ENCODE results near the gene POLR1F. TPM values are rescaled to one million over a fixed set of nuclear protein-coding genes. Genes with fewer than 3 reads are reported as not detected.

Gene POLR1F
- total and polyA plus RNA-seq, 2 experiments from 2014 or later = 14.4 to 17.2 TPM

DNA sequence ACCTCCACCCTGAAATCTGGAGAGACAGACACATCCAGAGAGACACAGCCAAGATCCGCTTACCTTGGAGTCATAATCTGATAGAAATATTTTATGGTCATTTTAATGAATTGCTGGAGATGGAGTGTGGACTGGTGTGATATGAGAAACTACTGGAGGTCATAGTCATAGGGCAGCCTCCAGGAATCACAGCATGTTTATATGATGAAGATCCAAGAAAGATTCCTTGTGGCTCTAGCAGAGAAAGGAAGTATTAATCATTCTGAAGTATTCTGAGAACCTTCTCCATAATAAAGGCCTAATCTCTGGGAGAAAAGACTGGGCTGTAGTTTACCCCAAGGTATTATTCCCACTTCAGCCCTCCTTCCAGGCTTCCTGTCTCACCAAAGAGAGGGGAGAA is 38.0 kb downstream of the POLR1F start:
- Histone ChIP-seq H3K79me2 (no peaks in the 10 kb centered on the region), H3K9me3 (ENCODE audit: low read depth) (no peaks in the 10 kb centered on the region), H3K4me3 (no peak overlapping the region), H3K4me2 (no peak overlapping the region), H2AFZ (no peak overlapping the region), H3K36me3 (replicated peaks; ENCODE audit: insufficient read depth, low read depth) (no peaks in the 10 kb centered on the region), H3K9me2 (replicated peaks; ENCODE audit: insufficient read depth) (no peaks in the 10 kb centered on the region), H3K27ac (no peak overlapping the region), H4K20me1 (ENCODE audit: insufficient read depth, poor library complexity, severe bottlenecking) (no peaks in the 10 kb centered on the region), H3K27me3 (no peaks in the 10 kb centered on the region), H3K4me1 (ENCODE audit: insufficient read depth) (no peaks in the 10 kb centered on the region)
- no peak for DNase-seq (ENCODE audit: low spot score)
- 93% methylated on average over 1 of the region's 1 CpG for WGBS (ENCODE audit: low lambda C conversion rate, missing lambda C conversion rate)
- no peak for TF ChIP-seq EZH2 (IDR thresholded peaks at IDR 0.05; ENCODE audit: borderline replicate concordance)

DNA sequence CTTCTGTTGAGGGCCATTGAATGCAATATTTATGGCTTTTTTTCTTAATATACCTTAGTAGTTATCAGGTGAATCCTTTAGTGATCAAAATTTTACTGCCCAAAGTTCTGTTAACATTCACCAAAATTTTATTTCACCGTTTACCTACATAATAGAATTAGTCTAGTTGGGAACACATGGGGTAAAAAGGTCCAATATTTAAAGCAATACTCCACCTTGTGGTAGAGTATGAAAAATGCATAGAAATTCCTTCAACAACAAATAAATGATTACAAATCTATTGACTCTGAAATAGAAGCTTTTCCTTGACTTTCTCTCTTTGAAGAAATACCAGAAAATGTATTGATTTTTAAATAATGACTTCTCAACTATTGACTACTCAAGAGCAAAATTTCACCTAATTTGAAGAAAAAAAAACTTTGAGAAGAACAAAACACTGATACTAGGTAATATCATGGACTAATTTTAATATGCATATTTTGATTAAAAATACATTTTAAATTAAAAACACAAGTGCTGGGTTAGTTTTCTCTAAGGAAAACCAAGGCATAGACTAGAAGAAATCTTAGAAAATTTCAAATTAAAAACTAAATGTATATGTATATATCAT is 43.3 kb downstream of the POLR1F start:
- Histone ChIP-seq H3K9me3 (ENCODE audit: low read depth) (no peaks in the 10 kb centered on the region), H3K36me3 (replicated peaks; ENCODE audit: insufficient read depth, low read depth) (no peaks in the 10 kb centered on the region), H4K20me1 (ENCODE audit: insufficient read depth, poor library complexity, severe bottlenecking) (no peaks in the 10 kb centered on the region), H3K27ac (no peak overlapping the region), H3K27me3 (no peaks in the 10 kb centered on the region), H3K4me1 (ENCODE audit: insufficient read depth) (no peaks in the 10 kb centered on the region), H3K79me2 (no peaks in the 10 kb centered on the region), H3K9me2 (replicated peaks; ENCODE audit: insufficient read depth) (no peaks in the 10 kb centered on the region), H2AFZ (no peak overlapping the region), H3K4me2 (peak overlapping the region; percentile 6), H3K4me3 (no peak overlapping the region)
- DNase-seq (ENCODE audit: low spot score) = peak; percentile 37
- 13% methylated on average over 1 of the region's 1 CpG for WGBS (ENCODE audit: low lambda C conversion rate, missing lambda C conversion rate)
- TF ChIP-seq EZH2phosphoT487 (IDR thresholded peaks at IDR 0.05; ENCODE audit: low read depth, severe bottlenecking, unreplicated experiment) = no peak
- TF ChIP-seq CTCF (IDR thresholded peaks at IDR 0.05; ENCODE audit: poor library complexity) = peak; percentile 68
- TF ChIP-seq EZH2 (IDR thresholded peaks at IDR 0.05; ENCODE audit: borderline replicate concordance) = no peak

DNA sequence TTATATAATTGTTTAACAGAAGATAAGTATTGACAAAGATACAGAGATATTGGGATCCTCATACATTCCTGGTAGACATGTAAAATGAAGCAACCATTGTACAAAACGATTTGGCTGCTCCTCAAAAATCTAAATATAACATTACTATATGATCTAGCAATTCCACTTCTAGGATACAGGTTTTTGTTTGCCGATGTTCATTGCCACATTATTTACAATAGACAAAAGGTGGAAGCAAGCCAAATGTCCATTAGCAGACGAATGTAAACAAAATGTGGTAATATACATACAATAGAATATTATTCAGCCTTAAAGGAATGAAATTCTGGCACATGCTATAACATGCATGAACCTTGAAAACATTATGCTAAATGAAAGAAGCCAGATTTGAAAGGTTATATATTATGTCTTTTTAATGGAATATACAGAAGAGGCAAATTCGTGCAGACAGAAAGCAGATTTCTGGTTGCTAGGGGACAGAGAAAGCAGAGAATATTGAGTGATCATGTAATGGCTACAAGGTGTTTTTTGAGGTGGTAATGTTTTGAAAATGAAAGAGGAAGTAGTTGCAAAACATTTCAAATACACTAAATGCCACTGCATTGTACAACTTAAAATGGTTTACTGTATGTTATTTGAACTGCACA is 44.9 kb downstream of the POLR1F start:
- H4K20me1 ChIP-seq (ENCODE audit: insufficient read depth, poor library complexity, severe bottlenecking) = no peaks in the 10 kb centered on the region
- no peak for TF ChIP-seq EZH2 (IDR thresholded peaks at IDR 0.05; ENCODE audit: borderline replicate concordance)
- TF ChIP-seq EZH2phosphoT487 (IDR thresholded peaks at IDR 0.05; ENCODE audit: low read depth, severe bottlenecking, unreplicated experiment) = no peak
- TF ChIP-seq CTCF (IDR thresholded peaks at IDR 0.05; ENCODE audit: poor library complexity) = no peak
- H3K9me2 ChIP-seq (replicated peaks; ENCODE audit: insufficient read depth) = no peaks in the 10 kb centered on the region
- H3K4me1 ChIP-seq (ENCODE audit: insufficient read depth) = no peaks in the 10 kb centered on the region
- H3K36me3 ChIP-seq (replicated peaks; ENCODE audit: insufficient read depth, low read depth) = no peaks in the 10 kb centered on the region
- H3K9me3 ChIP-seq (ENCODE audit: low read depth) = no peaks in the 10 kb centered on the region
- 48% methylated on average over 4 of the region's 4 CpGs for WGBS (ENCODE audit: low lambda C conversion rate, missing lambda C conversion rate)
- no peak overlapping the region for H3K4me3 ChIP-seq
- DNase-seq (ENCODE audit: low spot score) = no peak
- no peak overlapping the region for H3K27ac ChIP-seq
- H3K4me2 ChIP-seq = peak overlapping the region; percentile 15
- no peaks in the 10 kb centered on the region for H3K27me3 ChIP-seq
- H2AFZ ChIP-seq = no peak overlapping the region
- H3K79me2 ChIP-seq = no peaks in the 10 kb centered on the region

GRCh38 chr7:19648791-19649190 is 60.0 kb downstream of the POLR1F start:
- no peaks in the 10 kb centered on the region for H4K20me1 ChIP-seq (ENCODE audit: insufficient read depth, poor library complexity, severe bottlenecking)
- H3K4me2 ChIP-seq = no peak overlapping the region
- H2AFZ ChIP-seq = no peak overlapping the region
- H3K27ac ChIP-seq = no peak overlapping the region
- no peaks in the 10 kb centered on the region for H3K79me2 ChIP-seq
- H3K4me3 ChIP-seq = no peak overlapping the region
- TF ChIP-seq EZH2 (IDR thresholded peaks at IDR 0.05; ENCODE audit: borderline replicate concordance) (no peak), EZH2phosphoT487 (IDR thresholded peaks at IDR 0.05; ENCODE audit: low read depth, severe bottlenecking, unreplicated experiment) (no peak), CTCF (IDR thresholded peaks at IDR 0.05; ENCODE audit: poor library complexity) (no peak)
- no peak for DNase-seq (ENCODE audit: low spot score)
- no peaks in the 10 kb centered on the region for H3K27me3 ChIP-seq
- H3K4me1 ChIP-seq (ENCODE audit: insufficient read depth) = no peaks in the 10 kb centered on the region
- H3K9me3 ChIP-seq (ENCODE audit: low read depth) = no peaks in the 10 kb centered on the region
- WGBS (ENCODE audit: low lambda C conversion rate, missing lambda C conversion rate) = 82% methylated on average over 2 of the region's 2 CpGs
- H3K9me2 ChIP-seq (replicated peaks; ENCODE audit: insufficient read depth) = no peaks in the 10 kb centered on the region
- H3K36me3 ChIP-seq (replicated peaks; ENCODE audit: insufficient read depth, low read depth) = no peaks in the 10 kb centered on the region
